GM23338 (cell line): ENCODE data around the gene MLLT10. TPM values are rescaled to one million over a fixed set of nuclear protein-coding genes. Genes with fewer than 3 reads are reported as not detected.

Experiments used
- ATAC-seq: fragments of 200-7000 bp; cut with Tn5 transposase; 3 replicates; pipeline ENCODE4 v1.9.1; 2020
- DNase-seq: peaks from one replicate; pipeline ENCODE4 v3.0.0-alpha.2; 2015; ENCODE audit warnings: low spot score
- H2AFZ ChIP-seq: fragments of 200-600 bp; sonication (generic); 2 replicates; pipeline ENCODE4 v1.8.0; 2016; ENCODE audit warnings: antibody characterized with exemption, mild to moderate bottlenecking, moderate library complexity
- H3F3A ChIP-seq: fragments of 200-600 bp; sonication (generic); replicated peaks from 2 replicates; pipeline ENCODE4 v1.8.0; 2017; ENCODE audit warnings: antibody characterized with exemption, mixed run types, low read depth
- H3K27ac ChIP-seq: fragments of 200-600 bp; sonication (generic); 2 replicates; pipeline ENCODE4 v1.6.1; 2016; ENCODE audit warnings: low read depth
- H3K27me3 ChIP-seq: fragments of 200-600 bp; sonication (generic); 2 replicates; pipeline ENCODE4 v1.8.0; 2016; ENCODE audit warnings: mild to moderate bottlenecking, mixed run types, moderate library complexity; ENCODE audit not compliant: insufficient read depth
- H3K36me3 ChIP-seq: fragments of 200-600 bp; sonication (generic); 2 replicates; pipeline ENCODE4 v1.8.0; 2016; ENCODE audit warnings: mild to moderate bottlenecking; ENCODE audit not compliant: insufficient read depth
- H3K4me1 ChIP-seq: fragments of 200-600 bp; sonication (generic); 2 replicates; pipeline ENCODE4 v1.8.0; 2016; ENCODE audit warnings: mild to moderate bottlenecking, moderate library complexity; ENCODE audit not compliant: insufficient read depth
- H3K4me2 ChIP-seq: fragments of 200-600 bp; sonication (generic); 2 replicates; pipeline ENCODE4 v1.7.1; 2017; ENCODE audit warnings: mixed run types
- H3K4me3 ChIP-seq: fragments of 200-600 bp; sonication (generic); 2 replicates; pipeline ENCODE4 v1.6.1; 2016; ENCODE audit warnings: mixed run types
- H3K79me2 ChIP-seq: fragments of 200-600 bp; sonication (generic); replicated peaks from 2 replicates; pipeline ENCODE4 v1.8.0; 2017; ENCODE audit warnings: mild to moderate bottlenecking; ENCODE audit not compliant: insufficient read depth
- H3K9me2 ChIP-seq: fragments of 200-600 bp; sonication (generic); 2 replicates; pipeline ENCODE4 v1.8.0; 2017; ENCODE audit not compliant: insufficient read depth
- H4K20me1 ChIP-seq: fragments of 200-600 bp; sonication (generic); replicated peaks from 2 replicates; pipeline ENCODE4 v1.8.0; 2017; ENCODE audit warnings: mild to moderate bottlenecking; ENCODE audit not compliant: insufficient read depth
- H3K27ac Mint-ChIP-seq: 2 replicates; pipeline ENCODE4 v1.8.0; 2020; ENCODE audit warnings: inconsistent platforms, mild to moderate bottlenecking, moderate library complexity, mixed read lengths
- H3K27me3 Mint-ChIP-seq: 3 replicates; pipeline ENCODE4 v1.8.0; 2022; ENCODE audit warnings: low read depth, mild to moderate bottlenecking, moderate library complexity, mixed read lengths, inconsistent platforms; ENCODE audit not compliant: insufficient read depth, poor library complexity
- H3K36me3 Mint-ChIP-seq: 3 replicates; pipeline ENCODE4 v1.8.0; 2021; ENCODE audit warnings: low read depth, mild to moderate bottlenecking, inconsistent platforms, moderate library complexity, mixed read lengths
- H3K4me1 Mint-ChIP-seq: 3 replicates; pipeline ENCODE4 v1.8.0; 2020; ENCODE audit warnings: mild to moderate bottlenecking, inconsistent platforms, mixed read lengths
- H3K4me3 Mint-ChIP-seq: 3 replicates; pipeline ENCODE4 v1.8.0; 2021; ENCODE audit warnings: moderate library complexity, mild to moderate bottlenecking, inconsistent platforms, mixed read lengths
- H3K9me3 Mint-ChIP-seq: 3 replicates; pipeline ENCODE4 v1.8.0; 2020; ENCODE audit warnings: moderate library complexity, mild to moderate bottlenecking, inconsistent platforms, mixed read lengths
- CREB1 ChIP-seq: fragments of 250-450 bp; sonication (Bioruptor Pico); IDR thresholded peaks from 2 replicates; pipeline ENCODE4 v1.5.0; 2020; ENCODE audit warnings: low read depth, mild to moderate bottlenecking, moderate library complexity
- REST ChIP-seq: IDR thresholded peaks from one replicate; pipeline ENCODE4 v1.6.1; 2018; ENCODE audit warnings: antibody characterized with exemption; ENCODE audit not compliant: unreplicated experiment
- STAT1 ChIP-seq: IDR thresholded peaks from one replicate; pipeline ENCODE4 v1.6.1; 2016; ENCODE audit warnings: antibody characterized with exemption; ENCODE audit not compliant: unreplicated experiment
- ZNF114 ChIP-seq: fragments of 250-450 bp; sonication (Bioruptor Pico); IDR thresholded peaks from 2 replicates; pipeline ENCODE4 v1.5.0; 2020; ENCODE audit warnings: mild to moderate bottlenecking, moderate library complexity
- ZNF331 ChIP-seq: fragments of 250-450 bp; sonication (Bioruptor Pico); IDR thresholded peaks from 2 replicates; pipeline ENCODE4 v1.5.0; 2020; ENCODE audit warnings: low read depth, mild to moderate bottlenecking, moderate library complexity
- ZNF462 ChIP-seq: fragments of 250-450 bp; sonication (Bioruptor Pico); IDR thresholded peaks from 2 replicates; pipeline ENCODE4 v1.5.0; 2020; ENCODE audit warnings: mild to moderate bottlenecking, moderate library complexity
- polyA plus RNA-seq: library from polyadenylated mRNA; unstranded; fragments of >200 nt; fragmentation: Nextera tagmentation; extraction: Ambion mirVana; gene quantifications from 2 replicates; pipeline ENCODE4 v1.2.1, GENCODE V29; 2016
- total RNA-seq: library from RNA; depleted of rRNA; stranded (reverse); fragments of >200 nt; shearing (Covaris generic); gene quantifications from 2 replicates; pipeline ENCODE4 v1.2.3, GENCODE V29; 2014

Gene MLLT10
- total and polyA plus RNA-seq, 2 experiments from 2014 or later, result 28.8 to 55.4 TPM

GRCh38 chr10:21530168-21530567 lies 3.9 kb upstream of the MLLT10 start (continued):
- no peak for TF ChIP-seq ZNF462 (CRISPR knock-in tag)

- no peak for DNase-seq
- no peaks in the 10 kb centered on the region for H3K27me3 ChIP-seq
- H3K27me3 Mint-ChIP-seq, result peaks cover 19% of the 10 kb centered on the region
- no peaks in the 10 kb centered on the region for H3K9me2 ChIP-seq
- H3K9me3 Mint-ChIP-seq, result no peaks in the 10 kb centered on the region; the same call in 2 of the 3 replicates
- H3K27ac ChIP-seq, result no peak overlapping the region
- H3K4me1 Mint-ChIP-seq, result peaks cover 40% of the 10 kb centered on the region
- peaks cover 9% of the 10 kb centered on the region for H3K79me2 ChIP-seq
- H3F3A ChIP-seq, result peaks cover 4% of the 10 kb centered on the region; the same call in 1 of the 2 replicates
- H2AFZ ChIP-seq, result no peak overlapping the region
- H4K20me1 ChIP-seq, result 0 out of 2 replicates have a peak, but pooled peaks cover under 1% of the 10 kb centered on the region
- no peaks in the 10 kb centered on the region for H3K36me3 ChIP-seq
- peaks cover 48% of the 10 kb centered on the region for H3K4me1 ChIP-seq
- H3K4me3 ChIP-seq, result no peak overlapping the region
- ATAC-seq, result no peak
- no peak overlapping the region for H3K27ac Mint-ChIP-seq
- no peak overlapping the region for H3K4me3 Mint-ChIP-seq
- peak overlapping the region; percentile 11; the same call in 1 of the 2 replicates for H3K4me2 ChIP-seq
- peaks cover 3% of the 10 kb centered on the region; the same call in 1 of the 3 replicates for H3K36me3 Mint-ChIP-seq
- TF ChIP-seq ZNF331 (no peak), ZNF114 (CRISPR knock-in tag) (no peak), REST (no peak), STAT1 (no peak), ZNF462 (CRISPR knock-in tag) (no peak), CREB1 (CRISPR knock-in tag) (no peak)
Measured at GRCh38 chr10:21530641-21531040, 3.4 kb upstream of the MLLT10 start.
